Measurements from ENCODE around the gene MED15.

GRCh38 chr22:20622650-20623339, 115.4 kb downstream of the MED15 start:
- no peak for TF ChIP-seq CTCF (IDR thresholded peaks at IDR 0.05)
- no peak for TF ChIP-seq EZH2phosphoT487 (IDR thresholded peaks at IDR 0.05)
- no peak for TF ChIP-seq EZH2 (IDR thresholded peaks at IDR 0.05)

Measured in neural progenitor cell (in vitro differentiated cells).